Medulla oblongata (tissue), 1 donor: ENCODE measurements around the gene LILRA6.

ENCODE experiments used
- DNase-seq: peaks from one replicate; pipeline ENCODE4 v3.0.0-alpha.2; 2015; ENCODE audit errors: extremely low spot score

The LILRA6 gene

GRCh38 chr19:54188215-54188871 is 54.2 kb downstream of the LILRA6 start:
- DNase-seq, result peak; percentile 48

DNA sequence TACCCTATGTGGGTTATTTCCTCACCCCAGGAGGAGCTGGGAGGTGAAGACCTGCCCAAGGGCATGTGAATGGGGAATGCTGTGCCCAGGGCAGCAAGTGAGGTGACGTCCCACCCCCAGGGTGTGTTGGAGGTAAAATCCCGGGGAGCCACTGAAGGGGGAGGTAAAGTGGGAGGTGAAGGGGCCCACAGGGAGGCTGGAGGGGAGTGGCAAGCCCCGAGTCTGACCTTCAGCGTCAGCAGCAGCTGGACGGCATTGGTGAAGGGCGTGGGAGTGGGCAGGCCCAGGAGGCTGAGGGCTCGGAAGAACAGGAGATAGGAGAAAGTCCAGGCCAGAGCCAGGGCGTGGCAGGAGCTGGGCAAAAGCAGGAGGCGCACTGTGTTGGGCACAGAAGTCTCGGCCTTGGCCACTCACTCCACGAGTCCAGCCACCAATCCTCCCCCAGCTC is 55.6 kb downstream of the LILRA6 start:
- no peak for DNase-seq
